ENCODE measurements around the gene GNAS-AS1.

GNAS-AS1 gene

DNA sequence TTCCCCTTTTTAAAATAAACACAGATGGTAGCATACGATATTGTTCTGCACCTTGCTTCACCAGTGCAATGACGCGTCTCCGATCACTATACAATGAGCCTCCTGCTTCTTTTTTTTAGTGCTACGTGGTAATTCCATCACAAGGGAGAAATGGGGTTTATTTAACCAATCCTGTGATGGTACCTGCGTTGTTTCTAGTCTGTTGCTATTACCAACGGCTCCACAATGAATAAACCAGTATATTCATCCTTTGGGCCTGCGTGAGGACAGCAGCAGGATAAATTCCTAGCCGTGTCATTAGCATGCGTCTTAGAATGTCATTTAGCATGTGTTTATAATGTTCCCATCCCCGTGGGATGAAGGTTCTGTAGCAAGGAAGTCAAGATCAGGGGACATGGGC lies 42.9 kb downstream of the GNAS-AS1 start:
- no peak for DNase-seq

DNA sequence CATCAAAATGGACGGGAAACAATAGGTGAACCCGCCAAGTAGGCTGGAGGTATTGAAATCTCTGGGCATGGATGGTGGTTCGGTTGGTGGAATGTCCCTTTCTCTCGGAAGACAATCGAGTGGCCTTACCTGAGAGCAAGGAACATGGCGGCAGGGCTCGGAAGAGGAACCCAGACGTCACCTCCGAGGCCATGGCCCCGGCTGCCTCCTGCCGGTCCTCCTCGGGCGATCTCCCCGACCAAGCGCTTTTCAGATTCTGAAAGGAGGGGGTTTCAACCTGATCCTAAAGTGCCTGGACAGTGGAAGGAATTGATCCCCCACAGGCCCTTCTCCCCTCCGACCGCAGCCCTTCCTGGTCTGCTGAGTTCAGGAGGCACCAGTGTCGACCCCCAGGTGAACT lies 47.2 kb downstream of the GNAS-AS1 start:
- DNase-seq: no peak

DNA sequence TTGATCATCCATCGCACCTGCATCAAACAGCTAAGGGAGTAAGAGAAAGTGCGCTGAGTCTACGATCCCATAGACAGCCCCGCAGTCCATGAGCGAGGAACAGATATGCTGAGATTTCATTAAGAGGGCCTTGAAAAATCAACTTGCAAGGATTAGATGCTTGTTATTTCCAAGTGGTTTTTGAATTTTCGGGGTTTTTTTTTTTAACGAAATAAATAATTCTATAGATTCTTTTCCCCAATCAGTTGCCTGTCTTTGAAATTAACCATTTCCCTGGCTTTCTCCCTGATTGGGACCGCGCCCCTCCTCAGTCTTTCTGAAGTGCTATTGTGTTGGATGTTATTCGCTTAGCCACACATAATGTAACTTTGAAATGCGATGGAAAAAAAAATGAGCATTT lies 48.6 kb downstream of the GNAS-AS1 start:
- DNase-seq: no peak

- DNase-seq: no peak
These were observed 50.4 kb downstream of the GNAS-AS1 start for GRCh38 chr20:58800134-58800871.

DNA sequence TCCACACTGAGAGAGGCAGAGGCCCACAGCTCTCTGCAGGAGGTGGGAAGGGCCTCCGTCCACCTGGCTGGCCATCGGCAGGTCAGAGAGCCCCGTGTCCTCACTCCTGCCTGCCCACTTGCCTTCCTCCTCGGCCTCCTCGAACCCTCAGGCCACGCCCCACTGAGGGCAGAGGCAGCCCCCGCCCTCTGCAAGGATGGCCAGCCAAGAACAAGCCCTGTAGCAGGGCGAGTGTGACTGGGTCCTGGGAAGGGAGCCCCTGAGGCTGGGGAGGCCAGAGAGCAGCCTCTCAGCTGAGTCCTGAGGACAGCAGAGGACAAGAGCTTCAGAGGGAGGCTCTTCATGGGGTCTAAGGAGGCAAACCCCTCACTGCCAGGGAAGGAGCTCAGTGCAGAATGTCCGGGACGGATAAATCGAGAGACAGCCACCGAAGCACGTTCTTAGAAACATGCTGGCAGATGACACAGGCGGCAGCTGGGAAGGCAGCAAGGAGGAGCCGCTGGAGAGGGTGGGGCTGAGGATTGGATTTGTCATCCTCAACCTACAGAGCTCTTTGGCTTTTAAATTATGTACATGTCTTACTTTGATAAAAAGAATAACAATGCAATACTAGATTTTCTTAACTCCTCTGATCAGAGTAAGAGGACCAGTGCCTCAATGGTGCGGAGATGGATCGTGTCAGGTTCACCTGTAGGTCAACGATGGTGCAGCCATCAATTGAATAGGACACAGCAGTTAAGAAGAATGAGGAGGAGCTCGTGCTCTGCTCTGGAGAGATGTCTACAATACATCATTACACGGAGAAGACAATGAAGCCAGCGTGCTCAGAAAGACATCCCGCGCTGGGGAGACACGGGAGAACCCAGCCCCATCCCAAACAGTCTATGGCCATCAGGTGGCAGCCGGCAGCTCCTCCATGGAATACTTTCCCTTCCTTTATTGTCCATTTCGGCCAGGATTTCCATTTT lies 53.0 kb downstream of the GNAS-AS1 start:
- DNase-seq: no peak

DNA sequence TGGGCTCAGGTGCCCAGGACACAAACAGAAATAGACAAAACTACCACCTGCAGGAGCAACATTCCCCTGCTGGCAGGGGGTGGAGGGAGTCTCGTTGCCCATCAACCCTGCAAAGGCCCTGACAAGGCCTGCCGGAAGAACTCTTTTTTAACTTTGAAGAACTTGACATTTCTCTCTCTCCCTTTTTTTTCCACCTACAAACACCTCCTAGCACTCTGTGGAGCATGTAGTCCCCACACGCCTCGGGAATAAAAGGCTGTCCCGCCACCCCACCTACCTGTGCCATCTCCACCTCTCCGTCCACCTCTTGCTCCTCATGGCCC lies 54.8 kb downstream of the GNAS-AS1 start:
- DNase-seq: no peak

DNA sequence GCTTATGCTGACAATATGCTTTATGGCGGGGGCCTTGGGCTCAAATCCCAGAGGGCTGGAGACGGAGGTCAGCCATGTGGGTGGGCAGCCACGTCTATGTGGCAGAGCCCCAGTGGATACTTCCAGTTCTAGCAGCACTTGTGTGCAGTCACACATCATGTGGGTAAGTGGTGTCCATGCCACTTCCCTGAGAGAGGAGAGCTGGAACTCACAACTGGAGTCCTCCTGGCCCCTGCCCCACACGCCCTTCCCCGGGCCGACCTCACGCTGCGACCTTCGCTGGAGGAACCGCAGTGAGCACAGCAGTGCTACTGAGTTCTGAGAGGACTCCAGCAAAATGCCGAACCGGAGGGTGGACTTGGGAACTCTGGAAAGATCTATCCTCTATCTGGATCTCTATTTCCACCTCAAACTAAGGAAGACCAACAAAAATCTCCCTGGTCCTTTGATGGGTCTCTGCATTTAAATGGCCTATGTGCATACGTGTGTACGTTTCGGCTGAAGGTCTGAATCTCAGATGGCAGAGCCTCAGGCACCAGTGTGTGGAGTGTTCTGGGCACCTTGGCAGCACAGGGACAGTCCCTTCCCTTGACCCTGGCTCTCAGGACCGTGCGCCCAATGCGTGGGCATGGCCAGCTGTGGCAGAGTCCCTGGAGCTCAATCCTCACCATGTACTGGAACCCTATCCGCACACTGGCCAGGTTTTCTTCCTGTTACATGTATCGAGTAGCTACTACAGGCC lies 55.4 kb downstream of the GNAS-AS1 start:
- no peak for DNase-seq

DNA sequence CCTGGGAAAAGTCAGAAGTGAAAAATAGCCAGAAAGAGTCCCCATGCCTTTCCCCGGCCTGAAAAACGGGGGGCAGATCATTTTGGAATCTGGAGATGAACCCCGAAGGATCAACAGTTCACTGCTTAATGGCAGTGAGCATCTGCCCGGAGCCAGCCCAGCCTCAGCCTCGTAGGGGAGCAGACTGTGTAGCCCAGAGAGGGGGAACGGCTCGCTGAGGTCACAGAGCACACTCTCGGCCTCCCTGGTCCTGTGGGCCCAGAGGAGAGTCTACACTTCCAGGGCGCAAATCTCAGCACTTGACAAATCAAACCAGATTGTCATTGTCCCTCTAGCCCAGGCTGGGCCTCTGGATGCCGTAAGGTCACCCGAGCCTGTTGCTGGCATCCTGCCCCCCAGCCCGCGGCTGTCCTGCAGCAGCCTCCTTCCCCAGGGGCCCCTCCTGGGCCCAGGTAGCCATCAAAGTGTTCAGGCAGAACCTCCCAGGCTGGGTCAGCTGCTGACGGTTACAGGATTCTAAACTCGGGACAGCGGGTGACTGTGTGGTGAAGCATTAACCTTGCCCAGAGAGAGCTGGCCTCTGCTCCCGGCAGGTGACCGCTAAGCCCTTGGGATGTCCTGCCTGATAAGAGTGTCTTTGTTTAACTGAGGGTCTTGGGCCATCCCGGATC lies 56.1 kb downstream of the GNAS-AS1 start:
- no peak for DNase-seq

DNA sequence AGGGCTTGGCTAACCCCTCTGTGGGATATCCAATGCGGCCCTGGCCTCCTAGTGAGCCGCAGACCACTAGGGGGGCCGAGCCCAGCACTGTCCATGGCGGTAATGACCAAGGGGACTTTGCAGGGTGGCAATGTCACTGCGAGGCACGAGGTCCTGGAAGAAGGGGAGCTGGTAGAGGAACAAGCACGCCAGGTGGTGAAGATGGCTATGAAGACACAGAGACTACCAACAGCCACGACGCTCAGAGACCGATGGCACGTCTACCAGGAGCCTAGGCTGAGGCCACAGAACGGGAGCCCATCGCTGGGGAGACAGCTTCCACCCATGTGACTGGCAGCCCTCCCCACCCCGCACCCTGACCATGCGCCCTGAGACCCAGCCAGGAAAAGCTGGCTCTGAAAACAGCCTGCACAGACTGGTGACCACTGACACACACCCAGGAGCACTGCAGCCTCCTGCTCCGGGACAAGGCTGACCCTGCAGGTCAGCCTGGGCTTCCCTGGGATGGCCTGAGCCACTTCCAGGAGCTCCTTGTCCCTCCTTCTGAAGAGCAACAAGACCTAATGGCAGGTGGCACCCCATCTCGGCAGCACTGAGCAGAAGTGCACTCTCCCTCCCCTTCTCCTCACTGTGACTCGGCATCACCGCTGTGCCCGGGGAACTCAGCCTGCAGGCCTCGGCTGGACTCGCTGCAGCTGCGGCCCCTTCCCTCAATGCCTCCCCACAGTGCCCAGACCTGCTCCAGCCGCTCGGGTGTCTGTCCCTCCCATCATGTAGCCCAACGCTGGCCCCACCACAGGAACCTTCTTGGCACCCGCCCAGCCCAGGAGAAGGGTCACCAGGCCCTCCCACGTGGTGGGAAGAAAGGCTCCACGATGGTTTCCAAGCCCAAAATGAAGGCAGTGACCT lies 56.9 kb downstream of the GNAS-AS1 start:
- DNase-seq: no peak

GRCh38 chr20:58792426-58792825 lies 58.3 kb downstream of the GNAS-AS1 start:
- DNase-seq: no peak

GRCh38 chr20:58791286-58791685 lies 59.4 kb downstream of the GNAS-AS1 start:
- DNase-seq: no peak

- no peak for DNase-seq
These were observed 60.2 kb downstream of the GNAS-AS1 start for GRCh38 chr20:58790454-58790853.

GRCh38 chr20:58788896-58789544 lies 61.7 kb downstream of the GNAS-AS1 start:
- DNase-seq: no peak

DNA sequence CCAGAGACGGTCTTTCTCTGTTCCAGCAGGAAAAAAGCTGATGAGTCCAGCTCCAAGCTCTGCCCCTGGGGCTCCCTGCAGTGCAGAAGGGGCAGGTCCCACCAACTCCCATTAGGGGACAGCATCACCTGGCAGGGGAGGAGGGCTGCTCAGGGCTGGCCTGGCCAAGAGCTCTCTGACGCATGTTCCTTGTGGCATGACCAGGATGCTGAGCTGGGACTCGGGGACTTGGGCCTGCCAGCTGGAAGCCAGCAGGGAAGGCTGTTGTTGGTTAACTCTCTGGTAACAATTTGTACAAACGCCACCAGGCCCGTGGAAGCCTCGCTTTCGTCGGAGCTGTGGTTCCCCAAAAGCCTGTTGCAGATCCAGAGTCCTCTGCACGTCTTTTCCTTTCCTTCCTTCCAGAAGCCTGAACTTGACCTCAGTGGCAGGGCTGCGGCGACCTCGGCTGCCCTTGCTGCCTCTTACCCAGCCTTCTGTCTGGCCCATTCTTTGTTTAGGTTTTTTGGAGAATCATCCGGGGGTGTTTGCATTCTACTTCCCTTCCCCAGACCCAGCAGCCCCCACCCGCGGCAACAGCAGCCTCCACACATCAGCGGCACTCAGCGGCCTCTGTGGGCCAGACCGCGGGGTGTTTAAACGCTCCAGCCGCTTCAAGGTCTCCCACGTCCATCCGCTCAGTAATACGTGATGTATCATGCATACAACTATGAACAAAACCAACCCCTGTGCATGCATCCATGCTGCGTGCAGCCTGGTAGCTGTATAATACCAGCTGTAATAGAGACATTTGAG lies 63.3 kb downstream of the GNAS-AS1 start:
- no peak for DNase-seq

- no peak for DNase-seq
These were observed 66.2 kb downstream of the GNAS-AS1 start for GRCh38 chr20:58784321-58785074.

GRCh38 chr20:58783511-58784011 lies 67.1 kb downstream of the GNAS-AS1 start:
- DNase-seq: no peak

DNA sequence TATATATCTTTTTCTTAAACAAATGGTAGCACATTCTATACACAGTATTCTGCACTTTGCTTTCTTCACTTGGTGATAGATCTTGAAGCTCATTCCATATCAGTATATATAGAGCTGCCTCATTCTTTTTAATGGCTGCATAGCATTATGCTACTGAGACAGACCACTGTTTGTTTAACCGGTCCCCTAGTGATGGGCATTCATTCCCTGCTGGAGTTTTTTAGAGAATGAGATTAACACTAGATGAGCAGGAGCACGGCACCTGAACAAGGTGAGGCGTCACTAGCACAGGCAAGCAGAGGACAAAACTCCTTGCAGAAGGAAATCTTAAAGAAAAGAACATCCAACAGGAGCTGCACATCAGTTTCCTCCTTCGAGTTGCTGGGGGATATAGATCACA lies 69.6 kb downstream of the GNAS-AS1 start:
- DNase-seq: no peak

DNA sequence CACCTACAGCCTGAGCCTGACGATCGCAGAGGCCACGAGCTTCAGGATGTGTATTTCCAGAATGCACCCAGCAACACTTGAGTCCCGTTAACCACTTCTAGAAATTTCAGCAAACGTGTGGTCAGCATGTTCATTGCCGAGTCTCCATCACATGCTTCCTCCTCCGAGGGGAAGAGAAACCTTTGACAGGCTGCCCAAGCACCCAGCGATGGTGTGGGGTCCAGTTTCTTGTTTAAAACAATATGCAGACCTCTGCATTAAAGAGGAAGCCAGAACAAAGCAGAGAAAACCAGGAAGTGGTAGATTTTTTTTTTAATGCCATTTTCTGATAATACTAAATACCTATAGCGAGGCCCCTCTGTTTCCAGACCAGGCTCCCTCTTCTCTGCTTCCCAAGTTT lies 71.9 kb downstream of the GNAS-AS1 start:
- DNase-seq: no peak

DNA sequence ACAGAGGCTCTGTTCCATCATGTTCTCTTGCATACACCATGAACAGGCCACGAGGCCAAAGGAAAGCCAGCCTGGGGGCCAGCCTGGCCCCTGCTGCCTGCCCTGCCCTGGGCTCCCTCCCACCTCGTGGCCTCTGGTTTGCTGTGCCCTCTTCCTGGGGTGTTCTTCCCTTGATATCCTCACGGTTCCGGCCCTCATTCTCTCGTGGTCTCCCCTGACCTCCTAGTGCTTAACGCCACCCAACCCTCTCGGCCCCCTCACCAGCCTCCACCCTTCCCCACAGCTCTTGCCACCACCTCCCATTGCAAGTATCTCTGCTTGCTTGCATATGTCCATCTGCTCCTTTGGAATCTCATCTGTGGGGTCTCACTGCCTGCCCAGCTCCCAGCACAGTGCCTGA lies 73.0 kb downstream of the GNAS-AS1 start:
- DNase-seq: no peak
